HG03439 (cell line): ENCODE results near the gene ARNT2.

Experiments
- ATAC-seq: cut with Tn5 transposase; IDR thresholded peaks from one replicate; pipeline ENCODE4 v1.9.1; 2021; ENCODE audit warnings: mild to moderate bottlenecking, moderate library complexity; ENCODE audit not compliant: unreplicated experiment

The ARNT2 gene

GRCh38 chr15:80441041-80441440, 36.9 kb downstream of the ARNT2 start:
- no peak for ATAC-seq

- ATAC-seq, result no peak
Measured at GRCh38 chr15:80441714-80442113, 37.5 kb downstream of the ARNT2 start.

- ATAC-seq, result no peak
Measured at GRCh38 chr15:80442728-80443403, 38.7 kb downstream of the ARNT2 start.

- ATAC-seq, result no peak
Measured at GRCh38 chr15:80444680-80445251, 40.6 kb downstream of the ARNT2 start.

- no peak for ATAC-seq
Measured at GRCh38 chr15:80445300-80446041, 41.3 kb downstream of the ARNT2 start.

- ATAC-seq, result no peak
Measured at GRCh38 chr15:80447077-80447476, 42.9 kb downstream of the ARNT2 start.

GRCh38 chr15:80449825-80450224, 45.6 kb downstream of the ARNT2 start:
- no peak for ATAC-seq

- ATAC-seq, result no peak
Measured at GRCh38 chr15:80450811-80451321, 46.7 kb downstream of the ARNT2 start.

GRCh38 chr15:80452166-80452565, 48.0 kb downstream of the ARNT2 start:
- no peak for ATAC-seq

- no peak for ATAC-seq
Measured at GRCh38 chr15:80455051-80455648, 51.0 kb downstream of the ARNT2 start.

- no peak for ATAC-seq
Measured at GRCh38 chr15:80455668-80456442, 51.7 kb downstream of the ARNT2 start.

GRCh38 chr15:80456517-80457492, 52.6 kb downstream of the ARNT2 start:
- no peak for ATAC-seq

- ATAC-seq, result no peak
Measured at GRCh38 chr15:80457896-80458295, 53.7 kb downstream of the ARNT2 start.

GRCh38 chr15:80458580-80458979, 54.4 kb downstream of the ARNT2 start:
- no peak for ATAC-seq

GRCh38 chr15:80459380-80459779, 55.2 kb downstream of the ARNT2 start:
- no peak for ATAC-seq

GRCh38 chr15:80459818-80460217, 55.6 kb downstream of the ARNT2 start:
- ATAC-seq, result no peak

GRCh38 chr15:80461356-80462095, 57.3 kb downstream of the ARNT2 start:
- ATAC-seq, result no peak

GRCh38 chr15:80462111-80462510, 57.9 kb downstream of the ARNT2 start:
- ATAC-seq, result no peak
